ENCODE data around the gene PRTFDC1.
"Not testable (repeated sequence)": the region's sequence is repeated elsewhere in the genome, so short reads cannot be mapped to it uniquely, and the experiment has no call there.

The PRTFDC1 gene

DNA sequence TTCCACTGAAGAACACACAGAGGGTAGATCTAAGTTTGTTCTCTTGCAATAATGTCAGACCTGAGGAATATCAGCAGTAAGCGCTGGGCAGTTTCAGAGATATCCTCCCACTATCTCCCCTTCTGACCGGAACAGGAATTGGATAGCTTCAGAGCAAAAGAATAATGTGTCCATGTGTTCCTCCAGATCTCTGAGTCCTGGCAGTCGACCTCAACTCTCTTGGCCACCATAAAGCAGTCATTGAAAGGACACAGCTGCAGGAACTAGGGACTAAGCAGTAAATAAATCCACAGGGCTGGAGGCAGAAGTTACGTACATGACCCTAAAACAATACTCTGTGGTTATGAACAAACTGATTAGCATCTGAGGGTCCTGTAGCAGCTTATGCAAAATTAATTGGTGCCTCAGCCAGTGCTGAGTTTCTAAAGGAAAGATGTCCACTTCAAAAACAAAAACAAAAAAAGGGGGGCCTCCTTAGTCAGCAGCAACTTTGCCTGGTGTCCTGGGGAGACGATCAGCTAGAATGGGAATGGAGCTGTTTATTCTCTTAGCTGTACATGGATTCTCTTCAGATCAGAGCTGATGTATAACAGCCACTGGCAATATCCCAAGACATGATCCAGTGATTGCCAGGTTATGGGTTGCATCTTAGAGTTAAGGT lies 6.4 kb upstream of the PRTFDC1 start:
- DNase-seq (ENCODE audit: low read depth in 1 of 2, low spot score in 1 of 2), result no peak
- Histone ChIP-seq H3K4me3 (replicated peaks; ENCODE audit: insufficient read depth, low read length) (no peak overlapping the region), H3K27me3 (ENCODE audit: insufficient read depth, poor library complexity, severe bottlenecking) (no peaks in the 10 kb centered on the region), H3K27ac (replicated peaks) (no peak overlapping the region)
- TF ChIP-seq REST (IDR thresholded peaks at IDR 0.05; ENCODE audit: insufficient replicate concordance, low read depth), result no peak
- no peak for TF ChIP-seq CTCF (IDR thresholded peaks at IDR 0.05; ENCODE audit: insufficient read depth, low read length)
- TF ChIP-seq GABPA (IDR thresholded peaks at IDR 0.05; ENCODE audit: low read depth), result no peak
- TF ChIP-seq SPI1 (IDR thresholded peaks at IDR 0.05; ENCODE audit: borderline replicate concordance, low read depth), result no peak
- no peak for TF ChIP-seq POLR2AphosphoS5 (IDR thresholded peaks at IDR 0.05; ENCODE audit: low read depth)

- Histone ChIP-seq H3K27ac (replicated peaks) (no peak overlapping the region), H3K27me3 (ENCODE audit: insufficient read depth, poor library complexity, severe bottlenecking) (no peaks in the 10 kb centered on the region), H3K4me3 (replicated peaks; ENCODE audit: insufficient read depth, low read length) (no peak overlapping the region)
- TF ChIP-seq CTCF (IDR thresholded peaks at IDR 0.05; ENCODE audit: insufficient read depth, low read length) (no peak), GABPA (IDR thresholded peaks at IDR 0.05; ENCODE audit: low read depth) (no peak), SPI1 (IDR thresholded peaks at IDR 0.05; ENCODE audit: borderline replicate concordance, low read depth) (no peak), POLR2AphosphoS5 (IDR thresholded peaks at IDR 0.05; ENCODE audit: low read depth) (no peak), REST (IDR thresholded peaks at IDR 0.05; ENCODE audit: insufficient replicate concordance, low read depth) (no peak)
- no peak for DNase-seq (ENCODE audit: low read depth in 1 of 2, low spot score in 1 of 2)
Observed at GRCh38 chr10:24958091-24958720, 5.8 kb upstream of the PRTFDC1 start.

GRCh38 chr10:24957624-24958051 lies 5.2 kb upstream of the PRTFDC1 start:
- not testable (repeated sequence) for H3K27ac ChIP-seq (replicated peaks); H3K4me3 ChIP-seq (replicated peaks; ENCODE audit: insufficient read depth, low read length); H3K27me3 ChIP-seq (ENCODE audit: insufficient read depth, poor library complexity, severe bottlenecking); DNase-seq (ENCODE audit: low read depth in 1 of 2, low spot score in 1 of 2)

DNA sequence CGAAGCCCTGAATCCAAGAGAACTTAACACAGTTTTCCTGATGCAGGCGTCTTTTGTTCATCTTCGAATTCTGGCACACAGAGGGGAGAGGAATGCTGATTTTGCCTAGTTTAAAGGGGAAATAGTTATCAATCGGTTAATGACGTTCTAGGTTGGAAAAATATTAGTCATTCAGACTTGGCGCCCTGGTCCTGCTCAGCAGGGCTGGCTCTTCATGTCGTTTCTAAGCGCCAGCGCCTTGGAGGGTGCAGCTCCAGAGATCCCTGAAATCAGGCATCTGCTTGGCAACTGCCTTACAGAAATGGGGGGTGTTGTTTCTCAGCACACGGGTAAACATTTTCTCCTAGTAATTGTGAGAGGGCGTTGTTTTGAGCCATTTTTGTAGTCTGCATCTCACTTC lies 1.3 kb upstream of the PRTFDC1 start:
- Histone ChIP-seq H3K27me3 (ENCODE audit: insufficient read depth, poor library complexity, severe bottlenecking) (no peaks in the 10 kb centered on the region), H3K4me3 (replicated peaks; ENCODE audit: insufficient read depth, low read length) (no peak overlapping the region), H3K27ac (replicated peaks) (no peak overlapping the region)
- DNase-seq (ENCODE audit: low read depth in 1 of 2, low spot score in 1 of 2), result no peak
- TF ChIP-seq POLR2AphosphoS5 (IDR thresholded peaks at IDR 0.05; ENCODE audit: low read depth), result no peak
- no peak for TF ChIP-seq CTCF (IDR thresholded peaks at IDR 0.05; ENCODE audit: insufficient read depth, low read length)
- no peak for TF ChIP-seq SPI1 (IDR thresholded peaks at IDR 0.05; ENCODE audit: borderline replicate concordance, low read depth)
